WERI-Rb-1 (cell line): ENCODE results near the gene PTPRN2.

Experiments
- DNase-seq: peaks from one replicate; pipeline ENCODE4 v3.0.0-alpha.2; 2020
- H3K27ac ChIP-seq: fragments of 250-450 bp; sonication (Bioruptor Pico); 2 replicates; pipeline ENCODE4 v1.5.1; 2020; ENCODE audit warnings: mild to moderate bottlenecking, moderate library complexity
- H3K27me3 ChIP-seq: fragments of 250-450 bp; sonication (Bioruptor Pico); 2 replicates; pipeline ENCODE4 v1.5.1; 2021; ENCODE audit warnings: mild to moderate bottlenecking, low read depth, moderate library complexity; ENCODE audit not compliant: insufficient read depth, severe bottlenecking
- H3K36me3 ChIP-seq: fragments of 250-450 bp; sonication (Bioruptor Pico); 2 replicates; pipeline ENCODE4 v1.5.1; 2020; ENCODE audit warnings: mild to moderate bottlenecking, moderate library complexity
- H3K4me3 ChIP-seq: 2 replicates; pipeline ENCODE4 v1.5.1; 2011; ENCODE audit warnings: low read depth, mild to moderate bottlenecking, control low read depth, low read length
- H3K9me3 ChIP-seq: fragments of 250-450 bp; sonication (Bioruptor Pico); 2 replicates; pipeline ENCODE4 v1.5.1; 2021; ENCODE audit warnings: mild to moderate bottlenecking, moderate library complexity; ENCODE audit not compliant: severe bottlenecking
- TF ChIP-seq, protein P1 (sequence below): IDR thresholded peaks from 2 replicates; pipeline ENCODE4 v1.5.1; 2011; ENCODE audit warnings: low read depth, mild to moderate bottlenecking, control low read depth, inconsistent platforms, low read length

PTPRN2 gene

GRCh38 chr7:157560710-157561522, 1026.7 kb downstream of the PTPRN2 start:
- TF ChIP-seq, protein P1, sequence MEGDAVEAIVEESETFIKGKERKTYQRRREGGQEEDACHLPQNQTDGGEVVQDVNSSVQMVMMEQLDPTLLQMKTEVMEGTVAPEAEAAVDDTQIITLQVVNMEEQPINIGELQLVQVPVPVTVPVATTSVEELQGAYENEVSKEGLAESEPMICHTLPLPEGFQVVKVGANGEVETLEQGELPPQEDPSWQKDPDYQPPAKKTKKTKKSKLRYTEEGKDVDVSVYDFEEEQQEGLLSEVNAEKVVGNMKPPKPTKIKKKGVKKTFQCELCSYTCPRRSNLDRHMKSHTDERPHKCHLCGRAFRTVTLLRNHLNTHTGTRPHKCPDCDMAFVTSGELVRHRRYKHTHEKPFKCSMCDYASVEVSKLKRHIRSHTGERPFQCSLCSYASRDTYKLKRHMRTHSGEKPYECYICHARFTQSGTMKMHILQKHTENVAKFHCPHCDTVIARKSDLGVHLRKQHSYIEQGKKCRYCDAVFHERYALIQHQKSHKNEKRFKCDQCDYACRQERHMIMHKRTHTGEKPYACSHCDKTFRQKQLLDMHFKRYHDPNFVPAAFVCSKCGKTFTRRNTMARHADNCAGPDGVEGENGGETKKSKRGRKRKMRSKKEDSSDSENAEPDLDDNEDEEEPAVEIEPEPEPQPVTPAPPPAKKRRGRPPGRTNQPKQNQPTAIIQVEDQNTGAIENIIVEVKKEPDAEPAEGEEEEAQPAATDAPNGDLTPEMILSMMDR = no peak
- Histone ChIP-seq H3K4me3 (no peak overlapping the region), H3K27ac (no peak overlapping the region), H3K27me3 (no peaks in the 10 kb centered on the region), H3K36me3 (no peaks in the 10 kb centered on the region), H3K9me3 (no peaks in the 10 kb centered on the region)
- no peak for DNase-seq

- H3K9me3 ChIP-seq = no peaks in the 10 kb centered on the region
- no peaks in the 10 kb centered on the region for H3K36me3 ChIP-seq
- no peak for DNase-seq
- TF ChIP-seq, protein P1 = no peak
- no peak overlapping the region for H3K4me3 ChIP-seq
- H3K27me3 ChIP-seq = no peaks in the 10 kb centered on the region
- H3K27ac ChIP-seq = no peak overlapping the region
These were observed 1027.4 kb downstream of the PTPRN2 start for GRCh38 chr7:157560258-157560654.

GRCh38 chr7:157559596-157560257, 1027.9 kb downstream of the PTPRN2 start:
- no peaks in the 10 kb centered on the region for H3K9me3 ChIP-seq
- no peak for DNase-seq

DNA sequence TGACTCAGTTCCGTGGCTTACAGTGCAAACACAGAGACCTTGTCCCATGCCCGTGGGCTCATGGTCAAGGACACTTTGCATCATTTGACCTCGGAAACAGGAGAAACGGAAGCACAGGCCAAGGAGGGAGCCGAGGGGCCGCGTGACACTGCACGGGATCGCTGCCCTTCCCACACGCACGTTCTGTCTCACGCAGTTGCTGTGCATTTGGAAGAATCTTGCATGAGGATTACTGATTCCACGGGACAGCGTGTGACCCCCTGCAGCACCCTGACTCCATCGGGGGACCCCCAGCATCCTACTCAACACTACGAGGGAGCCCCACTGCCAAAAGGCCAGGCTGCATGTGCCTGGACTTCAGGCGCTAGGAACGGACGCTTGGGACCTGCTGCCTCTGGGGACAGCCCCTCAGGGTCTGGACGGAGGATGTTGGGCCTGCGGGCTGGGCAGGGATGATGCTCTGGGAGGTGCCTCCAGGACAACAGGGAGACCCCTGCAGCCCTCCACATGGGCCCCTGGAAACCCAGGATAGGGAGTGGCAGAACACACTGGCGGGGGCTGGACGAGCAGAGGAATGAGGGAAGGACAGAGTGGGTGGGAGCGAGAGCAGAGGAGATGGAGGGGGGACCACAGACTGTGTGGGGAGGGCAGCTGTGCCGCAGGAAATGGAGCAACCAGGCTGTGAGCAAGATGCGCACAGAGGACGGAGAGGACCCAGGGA, 1028.6 kb downstream of the PTPRN2 start:
- Histone ChIP-seq H3K4me3 (no peak overlapping the region), H3K9me3 (no peaks in the 10 kb centered on the region), H3K27ac (no peak overlapping the region), H3K27me3 (no peaks in the 10 kb centered on the region), H3K36me3 (no peaks in the 10 kb centered on the region)
- no peak for DNase-seq
- TF ChIP-seq, protein P1 = no peak

More at GRCh38 chr7:157559596-157560257, 1027.9 kb downstream of the PTPRN2 start:
- no peak overlapping the region for H3K27ac ChIP-seq
- H3K4me3 ChIP-seq = no peak overlapping the region
- H3K27me3 ChIP-seq = no peaks in the 10 kb centered on the region
- no peaks in the 10 kb centered on the region for H3K36me3 ChIP-seq
- TF ChIP-seq, protein P1 = no peak

GRCh38 chr7:157558516-157558874, 1029.1 kb downstream of the PTPRN2 start:
- DNase-seq = no peak
- TF ChIP-seq, protein P1 = no peak
- Histone ChIP-seq H3K36me3 (no peaks in the 10 kb centered on the region), H3K27ac (no peak overlapping the region), H3K4me3 (no peak overlapping the region), H3K9me3 (no peaks in the 10 kb centered on the region), H3K27me3 (no peaks in the 10 kb centered on the region)
